GM23338 (cell line): ENCODE measurements around the gene OR2M7. TPM values are rescaled to one million over a fixed set of nuclear protein-coding genes. Genes with fewer than 3 reads are reported as not detected.

Source experiments
- ATAC-seq: fragments of 200-7000 bp; cut with Tn5 transposase; 3 replicates; pipeline ENCODE4 v1.9.1; 2020
- DNase-seq: peaks from one replicate; pipeline ENCODE4 v3.0.0-alpha.2; 2015; ENCODE audit warnings: low spot score
- H2AFZ ChIP-seq: fragments of 200-600 bp; sonication (generic); 2 replicates; pipeline ENCODE4 v1.8.0; 2016; ENCODE audit warnings: antibody characterized with exemption, mild to moderate bottlenecking, moderate library complexity
- H3F3A ChIP-seq: fragments of 200-600 bp; sonication (generic); replicated peaks from 2 replicates; pipeline ENCODE4 v1.8.0; 2017; ENCODE audit warnings: antibody characterized with exemption, mixed run types, low read depth
- H3K27ac ChIP-seq: fragments of 200-600 bp; sonication (generic); 2 replicates; pipeline ENCODE4 v1.6.1; 2016; ENCODE audit warnings: low read depth
- H3K27me3 ChIP-seq: fragments of 200-600 bp; sonication (generic); 2 replicates; pipeline ENCODE4 v1.8.0; 2016; ENCODE audit warnings: mild to moderate bottlenecking, mixed run types, moderate library complexity; ENCODE audit not compliant: insufficient read depth
- H3K36me3 ChIP-seq: fragments of 200-600 bp; sonication (generic); 2 replicates; pipeline ENCODE4 v1.8.0; 2016; ENCODE audit warnings: mild to moderate bottlenecking; ENCODE audit not compliant: insufficient read depth
- H3K4me1 ChIP-seq: fragments of 200-600 bp; sonication (generic); 2 replicates; pipeline ENCODE4 v1.8.0; 2016; ENCODE audit warnings: mild to moderate bottlenecking, moderate library complexity; ENCODE audit not compliant: insufficient read depth
- H3K4me2 ChIP-seq: fragments of 200-600 bp; sonication (generic); 2 replicates; pipeline ENCODE4 v1.7.1; 2017; ENCODE audit warnings: mixed run types
- H3K4me3 ChIP-seq: fragments of 200-600 bp; sonication (generic); 2 replicates; pipeline ENCODE4 v1.6.1; 2016; ENCODE audit warnings: mixed run types
- H3K79me2 ChIP-seq: fragments of 200-600 bp; sonication (generic); replicated peaks from 2 replicates; pipeline ENCODE4 v1.8.0; 2017; ENCODE audit warnings: mild to moderate bottlenecking; ENCODE audit not compliant: insufficient read depth
- H3K9me2 ChIP-seq: fragments of 200-600 bp; sonication (generic); 2 replicates; pipeline ENCODE4 v1.8.0; 2017; ENCODE audit not compliant: insufficient read depth
- H4K20me1 ChIP-seq: fragments of 200-600 bp; sonication (generic); replicated peaks from 2 replicates; pipeline ENCODE4 v1.8.0; 2017; ENCODE audit warnings: mild to moderate bottlenecking; ENCODE audit not compliant: insufficient read depth
- H3K27ac Mint-ChIP-seq: 2 replicates; pipeline ENCODE4 v1.8.0; 2020; ENCODE audit warnings: inconsistent platforms, mild to moderate bottlenecking, moderate library complexity, mixed read lengths
- H3K27me3 Mint-ChIP-seq: 3 replicates; pipeline ENCODE4 v1.8.0; 2022; ENCODE audit warnings: low read depth, mild to moderate bottlenecking, moderate library complexity, mixed read lengths, inconsistent platforms; ENCODE audit not compliant: insufficient read depth, poor library complexity
- H3K36me3 Mint-ChIP-seq: 3 replicates; pipeline ENCODE4 v1.8.0; 2021; ENCODE audit warnings: low read depth, mild to moderate bottlenecking, inconsistent platforms, moderate library complexity, mixed read lengths
- H3K4me1 Mint-ChIP-seq: 3 replicates; pipeline ENCODE4 v1.8.0; 2020; ENCODE audit warnings: mild to moderate bottlenecking, inconsistent platforms, mixed read lengths
- H3K4me3 Mint-ChIP-seq: 3 replicates; pipeline ENCODE4 v1.8.0; 2021; ENCODE audit warnings: moderate library complexity, mild to moderate bottlenecking, inconsistent platforms, mixed read lengths
- H3K9me3 Mint-ChIP-seq: 3 replicates; pipeline ENCODE4 v1.8.0; 2020; ENCODE audit warnings: moderate library complexity, mild to moderate bottlenecking, inconsistent platforms, mixed read lengths
- CREB1 ChIP-seq: fragments of 250-450 bp; sonication (Bioruptor Pico); IDR thresholded peaks from 2 replicates; pipeline ENCODE4 v1.5.0; 2020; ENCODE audit warnings: low read depth, mild to moderate bottlenecking, moderate library complexity
- CTCF ChIP-seq, 2 experiments: fragments of 200-600 bp in 1 of 2; sonication (generic) in 1 of 2; conservative IDR thresholded peaks; 2 replicates each; pipeline versions ENCODE4 v1.5.1 to v1.6.1; 2016 to 2017; ENCODE audit warnings: antibody characterized with exemption in 2 of 2, low read depth in 2 of 2, mild to moderate bottlenecking in 2 of 2, moderate library complexity in 1 of 2
- EZH2 ChIP-seq: fragments of 200-600 bp; sonication (generic); IDR thresholded peaks from one replicate; pipeline ENCODE4 v1.8.0; 2017; ENCODE audit warnings: antibody characterized with exemption, mild to moderate bottlenecking, low read depth; ENCODE audit not compliant: unreplicated experiment
- EZH2phosphoT487 ChIP-seq: fragments of 200-600 bp; sonication (generic); IDR thresholded peaks from one replicate; pipeline ENCODE4 v1.8.1; 2018; ENCODE audit warnings: antibody characterized with exemption; ENCODE audit not compliant: unreplicated experiment
- JUNB ChIP-seq: IDR thresholded peaks from one replicate; pipeline ENCODE4 v1.6.1; 2016; ENCODE audit warnings: antibody characterized with exemption; ENCODE audit not compliant: unreplicated experiment
- NANOG ChIP-seq: IDR thresholded peaks from 2 replicates; pipeline ENCODE4 v1.6.1; 2016; ENCODE audit warnings: antibody characterized with exemption, borderline replicate concordance
- POLR2AphosphoS5 ChIP-seq: IDR thresholded peaks from 2 replicates; pipeline ENCODE4 v1.6.1; 2016; ENCODE audit warnings: antibody characterized with exemption, low read depth
- REST ChIP-seq: IDR thresholded peaks from one replicate; pipeline ENCODE4 v1.6.1; 2018; ENCODE audit warnings: antibody characterized with exemption; ENCODE audit not compliant: unreplicated experiment
- STAT1 ChIP-seq: IDR thresholded peaks from one replicate; pipeline ENCODE4 v1.6.1; 2016; ENCODE audit warnings: antibody characterized with exemption; ENCODE audit not compliant: unreplicated experiment
- ZNF114 ChIP-seq: fragments of 250-450 bp; sonication (Bioruptor Pico); IDR thresholded peaks from 2 replicates; pipeline ENCODE4 v1.5.0; 2020; ENCODE audit warnings: mild to moderate bottlenecking, moderate library complexity
- ZNF331 ChIP-seq: fragments of 250-450 bp; sonication (Bioruptor Pico); IDR thresholded peaks from 2 replicates; pipeline ENCODE4 v1.5.0; 2020; ENCODE audit warnings: low read depth, mild to moderate bottlenecking, moderate library complexity
- polyA plus RNA-seq: library from polyadenylated mRNA; unstranded; fragments of >200 nt; fragmentation: Nextera tagmentation; extraction: Ambion mirVana; gene quantifications from 2 replicates; pipeline ENCODE4 v1.2.1, GENCODE V29; 2016
- total RNA-seq: library from RNA; depleted of rRNA; stranded (reverse); fragments of >200 nt; shearing (Covaris generic); gene quantifications from 2 replicates; pipeline ENCODE4 v1.2.3, GENCODE V29; 2014
- TF ChIP-seq, protein P1 (sequence below): fragments of 250-450 bp; sonication (Bioruptor Pico); IDR thresholded peaks from 2 replicates; pipeline ENCODE4 v1.5.0; 2020; ENCODE audit warnings: mild to moderate bottlenecking, moderate library complexity
- TF ChIP-seq, protein P2 (sequence below): IDR thresholded peaks from 2 replicates; pipeline ENCODE4 v1.6.1; 2016; ENCODE audit warnings: antibody characterized with exemption

Gene OR2M7
- total and polyA plus RNA-seq, 2 experiments from 2014 or later, result not detected

DNA sequence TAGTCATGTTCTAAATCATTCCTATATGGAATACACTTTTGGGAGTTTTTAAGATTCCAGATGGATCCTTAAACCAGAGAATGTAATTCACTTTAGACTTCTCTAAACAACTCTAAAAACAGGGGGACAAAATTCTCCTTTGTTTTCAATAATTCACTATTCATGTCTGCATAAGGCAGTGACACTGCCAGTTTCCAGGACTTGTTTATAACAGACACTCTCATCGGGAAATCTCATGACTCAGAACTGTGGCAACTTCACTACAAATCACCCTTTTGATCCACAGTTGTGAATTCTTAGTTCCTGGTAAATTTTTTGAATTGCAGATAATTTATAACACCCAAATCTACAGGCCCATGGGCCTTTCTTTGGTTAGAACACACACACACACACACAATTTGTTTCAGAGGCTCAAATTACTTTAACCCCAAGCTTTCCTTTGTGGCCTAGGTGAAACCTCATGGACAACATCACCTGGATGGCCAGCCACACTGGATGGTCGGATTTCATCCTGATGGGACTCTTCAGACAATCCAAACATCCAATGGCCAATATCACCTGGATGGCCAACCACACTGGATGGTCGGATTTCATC lies 36.9 kb upstream of the OR2M7 start, which contains the start of gene OR2T4:
Gene OR2T4, plus strand, starts transcription at position 545 of the 595 bp plus-strand sequence. Its CDS starts 0 bp downstream, at position 545.
- ATAC-seq (no peak), DNase-seq (no peak)
- Mint-ChIP-seq H3K27me3 (no peaks in the 10 kb centered on the region), H3K9me3 (peaks cover 93% of the 10 kb centered on the region), H3K4me1 (no peaks in the 10 kb centered on the region), H3K36me3 (peaks cover 20% of the 10 kb centered on the region), H3K4me3 (no peak within 1 kb of the TSS), H3K27ac (no peak within 1 kb of the TSS)
- H2AFZ ChIP-seq, result no peak within 1 kb of the TSS
- H3K27ac ChIP-seq, result no peak within 1 kb of the TSS
- H3K4me1 ChIP-seq, result no peaks in the 10 kb centered on the region
- TF ChIP-seq ZNF331 (CRISPR knock-in tag), result no peak
- TF ChIP-seq EZH2, result no peak
- no peak for TF ChIP-seq REST
- no peak for TF ChIP-seq CTCF (conservative IDR thresholded peaks at IDR 0.05; ENCODE audit: low read depth in 2 of 2)
- TF ChIP-seq, protein P1, sequence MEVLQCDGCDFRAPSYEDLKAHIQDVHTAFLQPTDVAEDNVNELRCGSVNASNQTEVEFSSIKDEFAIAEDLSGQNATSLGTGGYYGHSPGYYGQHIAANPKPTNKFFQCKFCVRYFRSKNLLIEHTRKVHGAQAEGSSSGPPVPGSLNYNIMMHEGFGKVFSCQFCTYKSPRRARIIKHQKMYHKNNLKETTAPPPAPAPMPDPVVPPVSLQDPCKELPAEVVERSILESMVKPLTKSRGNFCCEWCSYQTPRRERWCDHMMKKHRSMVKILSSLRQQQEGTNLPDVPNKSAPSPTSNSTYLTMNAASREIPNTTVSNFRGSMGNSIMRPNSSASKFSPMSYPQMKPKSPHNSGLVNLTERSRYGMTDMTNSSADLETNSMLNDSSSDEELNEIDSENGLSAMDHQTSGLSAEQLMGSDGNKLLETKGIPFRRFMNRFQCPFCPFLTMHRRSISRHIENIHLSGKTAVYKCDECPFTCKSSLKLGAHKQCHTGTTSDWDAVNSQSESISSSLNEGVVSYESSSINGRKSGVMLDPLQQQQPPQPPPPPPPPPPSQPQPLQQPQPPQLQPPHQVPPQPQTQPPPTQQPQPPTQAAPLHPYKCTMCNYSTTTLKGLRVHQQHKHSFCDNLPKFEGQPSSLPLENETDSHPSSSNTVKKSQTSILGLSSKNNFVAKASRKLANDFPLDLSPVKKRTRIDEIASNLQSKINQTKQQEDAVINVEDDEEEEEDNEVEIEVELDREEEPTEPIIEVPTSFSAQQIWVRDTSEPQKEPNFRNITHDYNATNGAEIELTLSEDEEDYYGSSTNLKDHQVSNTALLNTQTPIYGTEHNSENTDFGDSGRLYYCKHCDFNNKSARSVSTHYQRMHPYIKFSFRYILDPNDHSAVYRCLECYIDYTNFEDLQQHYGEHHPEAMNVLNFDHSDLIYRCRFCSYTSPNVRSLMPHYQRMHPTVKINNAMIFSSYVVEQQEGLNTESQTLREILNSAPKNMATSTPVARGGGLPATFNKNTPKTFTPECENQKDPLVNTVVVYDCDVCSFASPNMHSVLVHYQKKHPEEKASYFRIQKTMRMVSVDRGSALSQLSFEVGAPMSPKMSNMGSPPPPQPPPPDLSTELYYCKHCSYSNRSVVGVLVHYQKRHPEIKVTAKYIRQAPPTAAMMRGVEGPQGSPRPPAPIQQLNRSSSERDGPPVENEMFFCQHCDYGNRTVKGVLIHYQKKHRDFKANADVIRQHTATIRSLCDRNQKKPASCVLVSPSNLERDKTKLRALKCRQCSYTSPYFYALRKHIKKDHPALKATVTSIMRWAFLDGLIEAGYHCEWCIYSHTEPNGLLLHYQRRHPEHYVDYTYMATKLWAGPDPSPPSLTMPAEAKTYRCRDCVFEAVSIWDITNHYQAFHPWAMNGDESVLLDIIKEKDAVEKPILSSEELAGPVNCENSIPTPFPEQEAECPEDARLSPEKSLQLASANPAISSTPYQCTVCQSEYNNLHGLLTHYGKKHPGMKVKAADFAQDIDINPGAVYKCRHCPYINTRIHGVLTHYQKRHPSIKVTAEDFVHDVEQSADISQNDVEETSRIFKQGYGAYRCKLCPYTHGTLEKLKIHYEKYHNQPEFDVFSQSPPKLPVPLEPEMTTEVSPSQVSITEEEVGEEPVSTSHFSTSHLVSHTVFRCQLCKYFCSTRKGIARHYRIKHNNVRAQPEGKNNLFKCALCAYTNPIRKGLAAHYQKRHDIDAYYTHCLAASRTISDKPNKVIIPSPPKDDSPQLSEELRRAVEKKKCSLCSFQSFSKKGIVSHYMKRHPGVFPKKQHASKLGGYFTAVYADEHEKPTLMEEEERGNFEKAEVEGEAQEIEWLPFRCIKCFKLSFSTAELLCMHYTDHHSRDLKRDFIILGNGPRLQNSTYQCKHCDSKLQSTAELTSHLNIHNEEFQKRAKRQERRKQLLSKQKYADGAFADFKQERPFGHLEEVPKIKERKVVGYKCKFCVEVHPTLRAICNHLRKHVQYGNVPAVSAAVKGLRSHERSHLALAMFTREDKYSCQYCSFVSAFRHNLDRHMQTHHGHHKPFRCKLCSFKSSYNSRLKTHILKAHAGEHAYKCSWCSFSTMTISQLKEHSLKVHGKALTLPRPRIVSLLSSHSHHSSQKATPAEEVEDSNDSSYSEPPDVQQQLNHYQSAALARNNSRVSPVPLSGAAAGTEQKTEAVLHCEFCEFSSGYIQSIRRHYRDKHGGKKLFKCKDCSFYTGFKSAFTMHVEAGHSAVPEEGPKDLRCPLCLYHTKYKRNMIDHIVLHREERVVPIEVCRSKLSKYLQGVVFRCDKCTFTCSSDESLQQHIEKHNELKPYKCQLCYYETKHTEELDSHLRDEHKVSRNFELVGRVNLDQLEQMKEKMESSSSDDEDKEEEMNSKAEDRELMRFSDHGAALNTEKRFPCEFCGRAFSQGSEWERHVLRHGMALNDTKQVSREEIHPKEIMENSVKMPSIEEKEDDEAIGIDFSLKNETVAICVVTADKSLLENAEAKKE, result no peak
- no peak for TF ChIP-seq POLR2AphosphoS5
- TF ChIP-seq, protein P2, sequence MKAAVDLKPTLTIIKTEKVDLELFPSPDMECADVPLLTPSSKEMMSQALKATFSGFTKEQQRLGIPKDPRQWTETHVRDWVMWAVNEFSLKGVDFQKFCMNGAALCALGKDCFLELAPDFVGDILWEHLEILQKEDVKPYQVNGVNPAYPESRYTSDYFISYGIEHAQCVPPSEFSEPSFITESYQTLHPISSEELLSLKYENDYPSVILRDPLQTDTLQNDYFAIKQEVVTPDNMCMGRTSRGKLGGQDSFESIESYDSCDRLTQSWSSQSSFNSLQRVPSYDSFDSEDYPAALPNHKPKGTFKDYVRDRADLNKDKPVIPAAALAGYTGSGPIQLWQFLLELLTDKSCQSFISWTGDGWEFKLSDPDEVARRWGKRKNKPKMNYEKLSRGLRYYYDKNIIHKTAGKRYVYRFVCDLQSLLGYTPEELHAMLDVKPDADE, result no peak
- TF ChIP-seq ZNF114, result no peak
- no peak for TF ChIP-seq JUNB
- no peak for TF ChIP-seq EZH2phosphoT487
- no peak for TF ChIP-seq STAT1
- TF ChIP-seq CREB1 (CRISPR knock-in tag), result no peak
- TF ChIP-seq NANOG, result no peak
- no peaks in the 10 kb centered on the region for H3K27me3 ChIP-seq
- H4K20me1 ChIP-seq, result no peaks in the 10 kb centered on the region
- no peaks in the 10 kb centered on the region for H3K9me2 ChIP-seq
- no peaks in the 10 kb centered on the region for H3F3A ChIP-seq
- no peaks in the 10 kb centered on the region for H3K79me2 ChIP-seq
- no peak within 1 kb of the TSS for H3K4me2 ChIP-seq
- no peaks in the 10 kb centered on the region for H3K36me3 ChIP-seq
- no peak within 1 kb of the TSS for H3K4me3 ChIP-seq
